Skeletal muscle satellite cell (primary cell): ENCODE data around the gene KRT31.
"Not testable (repeated sequence)": the region's sequence is repeated elsewhere in the genome, so short reads cannot be mapped to it uniquely, and the experiment has no call there.

Experiments used
- H3K27me3 ChIP-seq: 2 replicates; pipeline ENCODE4 v1.7.0; 2013; ENCODE audit warnings: low read length; ENCODE audit not compliant: control insufficient read depth, insufficient read depth
- H3K36me3 ChIP-seq: 2 replicates; pipeline ENCODE4 v1.7.0; 2013; ENCODE audit warnings: mild to moderate bottlenecking, control low read depth, low read length; ENCODE audit not compliant: insufficient read depth
- H3K4me1 ChIP-seq: 2 replicates; pipeline ENCODE4 v1.7.0; 2013; ENCODE audit warnings: low read length; ENCODE audit not compliant: control insufficient read depth, insufficient read depth
- H3K4me2 ChIP-seq: 2 replicates; pipeline ENCODE4 v1.7.0; 2013; ENCODE audit warnings: mild to moderate bottlenecking, low read length
- H3K4me3 ChIP-seq: 2 replicates; pipeline ENCODE4 v1.7.0; 2013; ENCODE audit warnings: low read length
- H3K9ac ChIP-seq: 2 replicates; pipeline ENCODE4 v1.7.0; 2013; ENCODE audit warnings: mild to moderate bottlenecking, low read depth, low read length, moderate library complexity
- H3K9me3 ChIP-seq: replicated peaks from 2 replicates; pipeline ENCODE4 v1.7.0; 2013; ENCODE audit warnings: mild to moderate bottlenecking, control low read depth, low read length

KRT31 gene

GRCh38 chr17:41402161-41402560 is 4.8 kb upstream of the KRT31 start:
- H3K4me3 ChIP-seq: no peak overlapping the region
- H3K4me2 ChIP-seq: no peak overlapping the region
- no peaks in the 10 kb centered on the region for H3K36me3 ChIP-seq
- peaks cover 39% of the 10 kb centered on the region for H3K4me1 ChIP-seq
- H3K27me3 ChIP-seq: peaks cover 4% of the 10 kb centered on the region
- no peak overlapping the region for H3K9ac ChIP-seq
- H3K9me3 ChIP-seq: no peaks in the 10 kb centered on the region

- Histone ChIP-seq H3K9ac (no peak overlapping the region), H3K9me3 (no peaks in the 10 kb centered on the region), H3K4me2 (no peak overlapping the region), H3K4me3 (no peak overlapping the region), H3K36me3 (no peaks in the 10 kb centered on the region), H3K27me3 (peaks cover 4% of the 10 kb centered on the region), H3K4me1 (peaks cover 15% of the 10 kb centered on the region)
Observed at GRCh38 chr17:41396340-41396739, 1.1 kb downstream of the KRT31 start.

GRCh38 chr17:41395611-41396010 is 1.8 kb downstream of the KRT31 start:
- no peaks in the 10 kb centered on the region for H3K36me3 ChIP-seq
- no peak overlapping the region for H3K4me3 ChIP-seq
- peaks cover 15% of the 10 kb centered on the region for H3K4me1 ChIP-seq
- no peaks in the 10 kb centered on the region for H3K9me3 ChIP-seq
- H3K9ac ChIP-seq: no peak overlapping the region
- peaks cover 4% of the 10 kb centered on the region for H3K27me3 ChIP-seq
- no peak overlapping the region for H3K4me2 ChIP-seq

- H3K4me3 ChIP-seq, H3K4me2 ChIP-seq, H3K36me3 ChIP-seq, H3K9me3 ChIP-seq, H3K27me3 ChIP-seq, H3K9ac ChIP-seq: not testable (repeated sequence)
- peaks cover 15% of the 10 kb centered on the region for H3K4me1 ChIP-seq
Observed at GRCh38 chr17:41395044-41395443, 2.4 kb downstream of the KRT31 start.

GRCh38 chr17:41394254-41394996 is 3.0 kb downstream of the KRT31 start:
- peaks cover 4% of the 10 kb centered on the region for H3K27me3 ChIP-seq
- H3K4me1 ChIP-seq: peaks cover 15% of the 10 kb centered on the region
- H3K9ac ChIP-seq: no peak overlapping the region
- no peak overlapping the region for H3K4me3 ChIP-seq
- H3K4me2 ChIP-seq: no peak overlapping the region
- no peaks in the 10 kb centered on the region for H3K36me3 ChIP-seq
- H3K9me3 ChIP-seq: no peaks in the 10 kb centered on the region

- H3K36me3 ChIP-seq: no peaks in the 10 kb centered on the region
- H3K4me2 ChIP-seq: no peak overlapping the region
- no peaks in the 10 kb centered on the region for H3K9me3 ChIP-seq
- no peak overlapping the region for H3K9ac ChIP-seq
- peaks cover 4% of the 10 kb centered on the region for H3K27me3 ChIP-seq
- no peak overlapping the region for H3K4me3 ChIP-seq
- H3K4me1 ChIP-seq: peaks cover 15% of the 10 kb centered on the region
Observed at GRCh38 chr17:41393826-41394225, 3.6 kb downstream of the KRT31 start.

- H3K9ac ChIP-seq: no peak overlapping the region
- H3K9me3 ChIP-seq: no peaks in the 10 kb centered on the region
- H3K4me2 ChIP-seq: no peak overlapping the region
- no peaks in the 10 kb centered on the region for H3K36me3 ChIP-seq
- H3K4me1 ChIP-seq: peaks cover 15% of the 10 kb centered on the region
- H3K4me3 ChIP-seq: no peak overlapping the region
- peaks cover 4% of the 10 kb centered on the region for H3K27me3 ChIP-seq
Observed at GRCh38 chr17:41393294-41393693, 4.1 kb downstream of the KRT31 start.

- no peak overlapping the region for H3K4me3 ChIP-seq
- H3K9me3 ChIP-seq: no peaks in the 10 kb centered on the region
- H3K36me3 ChIP-seq: no peaks in the 10 kb centered on the region
- H3K27me3 ChIP-seq: no peaks in the 10 kb centered on the region
- peaks cover 15% of the 10 kb centered on the region for H3K4me1 ChIP-seq
- H3K9ac ChIP-seq: no peak overlapping the region
- H3K4me2 ChIP-seq: no peak overlapping the region
Observed at GRCh38 chr17:41392278-41392677, 5.1 kb downstream of the KRT31 start.

GRCh38 chr17:41391535-41391934 is 5.9 kb downstream of the KRT31 start:
- Histone ChIP-seq H3K4me2 (no peak overlapping the region), H3K4me1 (peaks cover 12% of the 10 kb centered on the region), H3K9ac (no peak overlapping the region), H3K9me3 (no peaks in the 10 kb centered on the region), H3K4me3 (no peak overlapping the region), H3K36me3 (no peaks in the 10 kb centered on the region), H3K27me3 (no peaks in the 10 kb centered on the region)

- Histone ChIP-seq H3K27me3 (no peaks in the 10 kb centered on the region), H3K9me3 (no peaks in the 10 kb centered on the region), H3K4me2 (no peak overlapping the region), H3K4me3 (no peak overlapping the region), H3K36me3 (no peaks in the 10 kb centered on the region), H3K9ac (no peak overlapping the region), H3K4me1 (peaks cover 12% of the 10 kb centered on the region)
Observed at GRCh38 chr17:41390411-41390938, 6.9 kb downstream of the KRT31 start.

- Histone ChIP-seq H3K27me3 (no peaks in the 10 kb centered on the region), H3K4me3 (no peak overlapping the region), H3K4me1 (peaks cover 10% of the 10 kb centered on the region), H3K36me3 (no peaks in the 10 kb centered on the region), H3K9ac (no peak overlapping the region), H3K4me2 (no peak overlapping the region), H3K9me3 (no peaks in the 10 kb centered on the region)
Observed at GRCh38 chr17:41387670-41388069, 9.7 kb downstream of the KRT31 start.

- H3K4me2 ChIP-seq: no peak overlapping the region
- peaks cover 16% of the 10 kb centered on the region for H3K4me1 ChIP-seq
- no peak overlapping the region for H3K4me3 ChIP-seq
- H3K9me3 ChIP-seq: no peaks in the 10 kb centered on the region
- H3K27me3 ChIP-seq: no peaks in the 10 kb centered on the region
- H3K9ac ChIP-seq: no peak overlapping the region
- no peaks in the 10 kb centered on the region for H3K36me3 ChIP-seq
Observed at GRCh38 chr17:41386227-41386626, 11.2 kb downstream of the KRT31 start.
